Natural killer cell (primary cell): Measurements from ENCODE around the gene CHST12. TPM values are rescaled to one million over a fixed set of nuclear protein-coding genes. Genes with fewer than 3 reads are reported as not detected.

ENCODE experiments used
- ATAC-seq, 3 donors: fragments of 150-1000 bp in 2 of 3; fragments of 200-7000 bp in 1 of 3; cut with Tn5 transposase; 1 replicate in 1 of 3; 2 replicates in 2 of 3; pipeline ENCODE4 v1.10.0; 2021; ENCODE audit warnings: mild to moderate bottlenecking in 2 of 3, moderate library complexity in 2 of 3
- DNase-seq, 2 donors: peaks; one replicate each; pipeline versions ENCODE4 v3.0.0 to v3.0.0-alpha.2; 2013 to 2021; ENCODE audit warnings: mixed read lengths in 1 of 2
- H3K27ac ChIP-seq: one replicate; pipeline ENCODE4 v1.5.1; 2013; ENCODE audit warnings: mild to moderate bottlenecking, low read length
- H3K27me3 ChIP-seq: one replicate; pipeline ENCODE4 v1.6.1; 2013; ENCODE audit warnings: low read length; ENCODE audit not compliant: control insufficient read depth, insufficient read depth
- H3K36me3 ChIP-seq: one replicate; pipeline ENCODE4 v1.6.1; 2013; ENCODE audit warnings: low read length; ENCODE audit not compliant: control insufficient read depth, insufficient read depth
- H3K4me1 ChIP-seq: one replicate; pipeline ENCODE4 v1.6.1; 2013; ENCODE audit warnings: low read length; ENCODE audit not compliant: control insufficient read depth, insufficient read depth
- H3K4me3 ChIP-seq: one replicate; pipeline ENCODE4 v1.5.1; 2013; ENCODE audit warnings: low read length
- H3K9me3 ChIP-seq: one replicate; pipeline ENCODE4 v1.6.1; 2013; ENCODE audit warnings: low read length; ENCODE audit not compliant: control insufficient read depth, insufficient read depth
- H3K27ac Mint-ChIP-seq, 2 donors: one replicate each; pipeline ENCODE4 v1.8.0; 2022; ENCODE audit warnings: mild to moderate bottlenecking in 2 of 2, mixed read lengths in 2 of 2, moderate library complexity in 1 of 2
- H3K27me3 Mint-ChIP-seq, 2 donors: one replicate each; pipeline ENCODE4 v1.8.0; 2022; ENCODE audit warnings: low read depth in 2 of 2, mixed read lengths in 2 of 2
- H3K36me3 Mint-ChIP-seq: one replicate; pipeline ENCODE4 v1.8.0; 2022; ENCODE audit warnings: mixed read lengths
- H3K4me1 Mint-ChIP-seq, 2 donors: one replicate each; pipeline ENCODE4 v1.8.0; 2022; ENCODE audit warnings: mixed read lengths in 2 of 2
- H3K4me3 Mint-ChIP-seq: one replicate; pipeline ENCODE4 v1.8.0; 2022; ENCODE audit warnings: mild to moderate bottlenecking, moderate library complexity, mixed read lengths
- H3K9me3 Mint-ChIP-seq, 2 donors: one replicate each; pipeline ENCODE4 v1.8.0; 2022; ENCODE audit warnings: mixed read lengths in 2 of 2
- CTCF ChIP-seq: fragments of 200-600 bp; IDR thresholded peaks from one replicate; pipeline ENCODE4 v1.8.0; 2022; ENCODE audit warnings: antibody characterized with exemption
- WGBS: methylation state at CpG from one replicate; pipeline ENCODE4 v1.1.7; 2013; ENCODE audit warnings: missing lambda C conversion rate; ENCODE audit not compliant: insufficient coverage; 5-methylcytosine and 5-hydroxymethylcytosine counted together
- intact Hi-C: fragments of 100-400 bp; cut with micrococcal nuclease; formaldehyde crosslinking; loops from one replicate; pipeline ENCODE4 v1.14.2; 2022
- total RNA-seq, 4 donors: library from RNA; stranded (reverse); fragments of 120-200 nt in 1 of 4; gene quantifications; one replicate each; pipeline versions ENCODE4 v1.2.3 to v1.2.4, GENCODE V29; 2013 to 2022

CHST12 gene
- total RNA-seq, 3 donors from 2014 or later (not counting 1 experiment from before 2014, with no cell fraction given) = 102 to 159 (median 124) TPM

- Histone ChIP-seq H3K27me3 (peaks cover 2% of the 10 kb centered on the region), H3K4me3 (no peak overlapping the region), H3K36me3 (no peaks in the 10 kb centered on the region), H3K27ac (no peak overlapping the region), H3K9me3 (no peaks in the 10 kb centered on the region), H3K4me1 (peaks cover 3% of the 10 kb centered on the region)
- intact Hi-C loops = no loop called here
- Mint-ChIP-seq H3K4me1 (peaks cover 0 to 10% of the 10 kb centered on the region in 2 donors), H3K4me3 (no peak overlapping the region), H3K27ac (no peak overlapping the region), H3K27me3 (peaks cover 0 to 17% of the 10 kb centered on the region in 2 donors), H3K9me3 (peaks cover 0 to 11% of the 10 kb centered on the region in 2 donors), H3K36me3 (no peaks in the 10 kb centered on the region)
- no peak for TF ChIP-seq CTCF
- 80% methylated on average over 11 of the region's 13 CpGs for WGBS
- no peak for DNase-seq
- ATAC-seq = no peak
Measured at GRCh38 chr7:2490181-2490651, 86.8 kb downstream of the CHST12 start.

- 86% methylated on average over 2 of the region's 2 CpGs for WGBS
- H3K36me3 Mint-ChIP-seq = no peaks in the 10 kb centered on the region
Measured at GRCh38 chr7:2492038-2492437, 88.6 kb downstream of the CHST12 start.

GRCh38 chr7:2493205-2494164 lies 90.1 kb downstream of the CHST12 start:
- no peak overlapping the region for H3K27ac Mint-ChIP-seq
- H3K27me3 ChIP-seq = peaks cover 7% of the 10 kb centered on the region
- TF ChIP-seq CTCF = no peak
- H3K4me1 Mint-ChIP-seq = peaks cover 0 to 9% of the 10 kb centered on the region in 2 donors
- H3K4me1 ChIP-seq = peaks cover 5% of the 10 kb centered on the region
- no peaks in the 10 kb centered on the region for H3K36me3 ChIP-seq
- no peaks in the 10 kb centered on the region for H3K9me3 ChIP-seq
- DNase-seq (no peak), ATAC-seq (no peak)
- H3K27me3 Mint-ChIP-seq = peaks cover 0 to 17% of the 10 kb centered on the region in 2 donors
- H3K9me3 Mint-ChIP-seq = peaks cover 0 to 11% of the 10 kb centered on the region in 2 donors
- no peak overlapping the region for H3K4me3 ChIP-seq
- WGBS = 80% methylated on average over 10 of the region's 11 CpGs
- intact Hi-C loops = no loop called here
- H3K27ac ChIP-seq = no peak overlapping the region
- no peaks in the 10 kb centered on the region for H3K36me3 Mint-ChIP-seq
- H3K4me3 Mint-ChIP-seq = no peak overlapping the region

More at GRCh38 chr7:2492038-2492437, 88.6 kb downstream of the CHST12 start:
- no peak overlapping the region for H3K27ac ChIP-seq
- peaks cover 2% of the 10 kb centered on the region for H3K27me3 ChIP-seq
- Mint-ChIP-seq H3K4me1 (peaks cover 0 to 10% of the 10 kb centered on the region in 2 donors), H3K27me3 (peaks cover 0 to 19% of the 10 kb centered on the region in 2 donors), H3K9me3 (peaks cover 0 to 11% of the 10 kb centered on the region in 2 donors), H3K27ac (no peak overlapping the region), H3K4me3 (no peak overlapping the region)
- no peak overlapping the region for H3K4me3 ChIP-seq
- no peaks in the 10 kb centered on the region for H3K9me3 ChIP-seq
- intact Hi-C loops = no loop called here
- ATAC-seq = no peak
- TF ChIP-seq CTCF = no peak
- peaks cover 3% of the 10 kb centered on the region for H3K4me1 ChIP-seq
- DNase-seq = no peak
- no peaks in the 10 kb centered on the region for H3K36me3 ChIP-seq
